Keratinocyte (primary cell): ENCODE measurements around the gene PCDH9. TPM values are rescaled to one million over a fixed set of nuclear protein-coding genes. Genes with fewer than 3 reads are reported as not detected.

ENCODE experiments used
- DNase-seq: peaks from one replicate; pipeline ENCODE4 v3.0.0-alpha.2; 2011; ENCODE audit warnings: low read depth, missing footprints, low spot score
- FAIRE-seq: peaks from 2 replicates; lab custom pipeline; 2011; peaks lifted over from hg19 to GRCh38; lab: Jason Lieb, UNC
- H2AFZ ChIP-seq: 2 replicates; pipeline ENCODE4 v1.6.0; 2012; ENCODE audit warnings: low read length, control low read depth, inconsistent platforms; ENCODE audit not compliant: control insufficient read depth
- H3K27ac ChIP-seq: 2 replicates; pipeline ENCODE4 v1.5.1; 2011; ENCODE audit warnings: low read length; ENCODE audit not compliant: control insufficient read depth, insufficient read depth
- H3K27me3 ChIP-seq: 3 replicates; pipeline ENCODE4 v1.6.0; 2011; ENCODE audit warnings: low read length; ENCODE audit not compliant: control insufficient read depth, insufficient read depth; ENCODE audit errors: extremely low read depth
- H3K36me3 ChIP-seq, 2 experiments: 2 replicates in 1 of 2; 3 replicates in 1 of 2; pipeline ENCODE4 v1.5.1; 2011; ENCODE audit warnings: low read length in 2 of 2, mild to moderate bottlenecking in 1 of 2; ENCODE audit not compliant: control insufficient read depth in 2 of 2, insufficient read depth in 2 of 2; ENCODE audit errors: extremely low read depth in 1 of 2
- H3K4me1 ChIP-seq: 3 replicates; pipeline ENCODE4 v1.5.1; 2011; ENCODE audit warnings: low read length; ENCODE audit not compliant: control insufficient read depth, insufficient read depth; ENCODE audit errors: extremely low read depth
- H3K4me2 ChIP-seq: 3 replicates; pipeline ENCODE4 v1.6.0; 2011; ENCODE audit warnings: low read depth, low read length; ENCODE audit not compliant: control insufficient read depth, insufficient read depth; ENCODE audit errors: extremely low read depth
- H3K4me3 ChIP-seq, 3 experiments: fragments of 200-600 bp in 1 of 3; sonication (generic) in 1 of 3; 2 replicates in 2 of 3; 3 replicates in 1 of 3; pipeline ENCODE4 v1.5.1; 2011 to 2016; ENCODE audit warnings: low read length in 3 of 3, mild to moderate bottlenecking in 3 of 3, control low read depth in 2 of 3, inconsistent platforms in 1 of 3, low read depth in 1 of 3, mixed read lengths in 1 of 3, mixed run types in 1 of 3, moderate library complexity in 1 of 3; ENCODE audit not compliant: control insufficient read depth in 2 of 3, insufficient read depth in 2 of 3; ENCODE audit errors: extremely low read depth in 1 of 3
- H3K79me2 ChIP-seq: 2 replicates; pipeline ENCODE4 v1.6.0; 2012; ENCODE audit warnings: low read length; ENCODE audit not compliant: control insufficient read depth, insufficient read depth
- H3K9ac ChIP-seq: 3 replicates; pipeline ENCODE4 v1.6.0; 2011; ENCODE audit warnings: low read length; ENCODE audit not compliant: control insufficient read depth, insufficient read depth; ENCODE audit errors: extremely low read depth
- H3K9me1 ChIP-seq: 3 replicates; pipeline ENCODE4 v1.6.0; 2011; ENCODE audit warnings: low read length; ENCODE audit not compliant: control insufficient read depth, insufficient read depth; ENCODE audit errors: extremely low read depth
- H3K9me3 ChIP-seq: 2 replicates; pipeline ENCODE4 v1.5.1; 2012; ENCODE audit warnings: low read depth, low read length; ENCODE audit not compliant: control insufficient read depth
- H4K20me1 ChIP-seq: 3 replicates; pipeline ENCODE4 v1.6.0; 2011; ENCODE audit warnings: low read length; ENCODE audit not compliant: control insufficient read depth, insufficient read depth; ENCODE audit errors: extremely low read depth
- EZH2 ChIP-seq: IDR thresholded peaks from one replicate; pipeline ENCODE4 v1.6.1; 2012; ENCODE audit warnings: inconsistent platforms, mild to moderate bottlenecking, low read length, moderate library complexity
- dilution Hi-C: fragments of 300-500 bp; cut with MboI; formaldehyde crosslinking; loops from one replicate; pipeline ENCODE4 v1.7.0; 2020; ENCODE audit warnings: low sequenced_read_pairs; ENCODE audit not compliant: extremely low pct_ligation_motif_present
- polyA plus RNA-seq, 5 experiments: library from polyadenylated mRNA; depleted of rRNA in 3 of 5; stranded (reverse) in 3 of 5; stranded (forward) in 1 of 5; unstranded in 1 of 5; fragments of >200 nt; gene quantifications; 1 replicate in 1 of 5; 2 replicates in 3 of 5; 3 replicates in 1 of 5; pipeline versions ENCODE4 v1.2.1 to v1.2.3, GENCODE V29; 2011 to 2012; ENCODE audit warnings: missing spikeins in 2 of 5, low read depth in 1 of 5, low replicate concordance in 1 of 5
- TF ChIP-seq, protein P1 (sequence below), 3 experiments: IDR thresholded peaks in 1 of 3; conservative IDR thresholded peaks in 1 of 3; optimal IDR thresholded peaks in 1 of 3; 2 replicates in 2 of 3; 3 replicates in 1 of 3; pipeline versions ENCODE3 to v1.5.1; 2011; ENCODE audit warnings: low read length in 3 of 3, mild to moderate bottlenecking in 3 of 3, moderate library complexity in 2 of 3, control low read depth in 1 of 3, inconsistent platforms in 1 of 3; ENCODE audit not compliant: insufficient read depth in 2 of 3; ENCODE audit errors: extremely low read depth in 1 of 3

Gene PCDH9
- polyA plus RNA-seq, 1 donor (not counting 4 experiments of a cell fraction or from before 2014, with no cell fraction given): 0.21 TPM

DNA sequence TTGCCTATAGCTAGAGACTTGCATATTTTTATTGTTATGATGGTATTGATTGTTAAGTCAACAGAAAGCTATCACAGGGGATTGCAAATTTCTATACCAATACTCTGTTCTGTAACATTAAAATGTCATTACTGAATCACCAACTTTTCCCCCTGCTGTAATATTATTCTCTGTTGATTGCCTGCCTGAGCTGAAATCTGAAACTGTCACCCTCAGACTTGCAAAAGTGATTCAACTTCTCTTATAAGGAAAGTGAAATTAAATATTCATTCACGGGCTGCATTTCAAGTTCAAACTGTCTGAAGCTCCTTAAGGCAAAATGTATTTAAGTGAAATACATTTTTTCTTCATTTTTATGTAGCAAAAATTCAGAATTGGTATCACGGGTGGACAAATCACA, 723.2 kb downstream of the PCDH9 start:
- H3K36me3 ChIP-seq: no peaks in the 10 kb centered on the region
- no peaks in the 10 kb centered on the region for H3K4me1 ChIP-seq
- dilution Hi-C loops: no loop called here
- no peak for DNase-seq
- no peak overlapping the region for H2AFZ ChIP-seq
- FAIRE-seq: no peak
- H3K27ac ChIP-seq: no peak overlapping the region
- H3K27me3 ChIP-seq: no peaks in the 10 kb centered on the region
- no peak overlapping the region for H3K4me3 ChIP-seq
- no peaks in the 10 kb centered on the region for H3K9me3 ChIP-seq
- no peaks in the 10 kb centered on the region for H4K20me1 ChIP-seq
- H3K9ac ChIP-seq: no peak overlapping the region
- H3K79me2 ChIP-seq: no peaks in the 10 kb centered on the region
- H3K9me1 ChIP-seq: no peaks in the 10 kb centered on the region
- H3K4me2 ChIP-seq: no peak overlapping the region
- TF ChIP-seq, protein P1, sequence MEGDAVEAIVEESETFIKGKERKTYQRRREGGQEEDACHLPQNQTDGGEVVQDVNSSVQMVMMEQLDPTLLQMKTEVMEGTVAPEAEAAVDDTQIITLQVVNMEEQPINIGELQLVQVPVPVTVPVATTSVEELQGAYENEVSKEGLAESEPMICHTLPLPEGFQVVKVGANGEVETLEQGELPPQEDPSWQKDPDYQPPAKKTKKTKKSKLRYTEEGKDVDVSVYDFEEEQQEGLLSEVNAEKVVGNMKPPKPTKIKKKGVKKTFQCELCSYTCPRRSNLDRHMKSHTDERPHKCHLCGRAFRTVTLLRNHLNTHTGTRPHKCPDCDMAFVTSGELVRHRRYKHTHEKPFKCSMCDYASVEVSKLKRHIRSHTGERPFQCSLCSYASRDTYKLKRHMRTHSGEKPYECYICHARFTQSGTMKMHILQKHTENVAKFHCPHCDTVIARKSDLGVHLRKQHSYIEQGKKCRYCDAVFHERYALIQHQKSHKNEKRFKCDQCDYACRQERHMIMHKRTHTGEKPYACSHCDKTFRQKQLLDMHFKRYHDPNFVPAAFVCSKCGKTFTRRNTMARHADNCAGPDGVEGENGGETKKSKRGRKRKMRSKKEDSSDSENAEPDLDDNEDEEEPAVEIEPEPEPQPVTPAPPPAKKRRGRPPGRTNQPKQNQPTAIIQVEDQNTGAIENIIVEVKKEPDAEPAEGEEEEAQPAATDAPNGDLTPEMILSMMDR (optimal IDR thresholded peaks at IDR 0.05 in 1 of 3, IDR thresholded peaks at IDR 0.05 in 1 of 3, conservative IDR thresholded peaks at IDR 0.05 in 1 of 3; ENCODE audit: extremely low read depth in 1 of 3, insufficient read depth in 2 of 3, low read length in 3 of 3): no peak
- TF ChIP-seq EZH2: no peak

DNA sequence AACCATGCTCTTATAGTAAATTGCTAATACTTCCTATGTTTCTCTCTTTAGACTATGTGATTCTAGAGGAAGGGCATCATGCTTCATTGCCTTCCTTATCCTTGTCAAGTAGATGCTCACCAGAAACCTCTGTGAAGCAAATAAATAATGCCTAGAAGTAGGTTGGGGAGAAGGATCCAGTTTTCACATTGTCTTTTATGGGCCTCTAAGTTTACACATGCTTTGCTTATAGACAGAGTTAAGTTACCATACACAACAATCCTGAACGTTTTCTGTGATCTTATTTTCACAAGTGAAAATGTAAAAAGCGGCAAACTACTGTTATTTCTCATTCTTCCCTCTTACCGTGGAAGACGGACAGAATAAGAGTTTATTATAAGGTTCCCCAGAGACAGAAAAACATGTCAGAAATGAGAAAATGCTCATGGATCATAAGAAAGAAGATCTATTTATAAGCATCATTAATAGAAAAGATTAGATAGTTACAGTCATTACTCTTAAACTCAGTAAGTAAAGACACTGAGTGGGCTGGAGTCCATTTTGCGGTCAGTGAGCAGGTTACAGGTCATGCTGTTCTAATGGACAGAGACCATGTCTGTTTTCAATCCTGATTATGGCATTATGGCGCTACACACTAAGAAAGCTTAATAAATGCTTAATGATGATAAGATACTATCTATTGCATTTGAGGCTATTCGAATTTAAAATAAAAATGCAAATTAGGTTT, 723.9 kb downstream of the PCDH9 start:
- Histone ChIP-seq H3K79me2 (no peaks in the 10 kb centered on the region), H3K4me1 (no peaks in the 10 kb centered on the region), H3K9ac (no peak overlapping the region), H3K4me2 (no peak overlapping the region), H3K27me3 (no peaks in the 10 kb centered on the region), H3K36me3 (no peaks in the 10 kb centered on the region), H4K20me1 (no peaks in the 10 kb centered on the region), H3K9me1 (no peaks in the 10 kb centered on the region), H3K4me3 (no peak overlapping the region), H2AFZ (no peak overlapping the region), H3K9me3 (no peaks in the 10 kb centered on the region), H3K27ac (no peak overlapping the region)
- TF ChIP-seq EZH2: no peak
- TF ChIP-seq, protein P1 (optimal IDR thresholded peaks at IDR 0.05 in 1 of 3, IDR thresholded peaks at IDR 0.05 in 1 of 3, conservative IDR thresholded peaks at IDR 0.05 in 1 of 3; ENCODE audit: extremely low read depth in 1 of 3, insufficient read depth in 2 of 3, low read length in 3 of 3): no peak
- FAIRE-seq (no peak), DNase-seq (no peak)
- dilution Hi-C loops: no loop called here
